GM12801 (cell line): ENCODE results near the gene GPX2.

Source experiments
- CTCF ChIP-seq: IDR thresholded peaks from one replicate; pipeline ENCODE4 v1.5.1; 2011; ENCODE audit warnings: control low read depth; ENCODE audit not compliant: insufficient read length; ENCODE audit errors: extremely low read depth

Gene GPX2

GRCh38 chr14:64937821-64938193 lies 4.7 kb downstream of the GPX2 start:
- no peak for TF ChIP-seq CTCF

- no peak for TF ChIP-seq CTCF
Measured at GRCh38 chr14:64937171-64937820, 5.2 kb downstream of the GPX2 start.

GRCh38 chr14:64935508-64935907 lies 7.0 kb downstream of the GPX2 start:
- TF ChIP-seq CTCF, result no peak

- TF ChIP-seq CTCF, result no peak
Measured at GRCh38 chr14:64934338-64934929, 8.1 kb downstream of the GPX2 start.

GRCh38 chr14:64932231-64932630 lies 10.3 kb downstream of the GPX2 start:
- TF ChIP-seq CTCF, result no peak

GRCh38 chr14:64931123-64931522 lies 11.4 kb downstream of the GPX2 start:
- no peak for TF ChIP-seq CTCF

GRCh38 chr14:64930085-64930843 lies 12.3 kb downstream of the GPX2 start:
- no peak for TF ChIP-seq CTCF
